Fibroblast of villous mesenchyme (primary cell): ENCODE results near the gene FRK. TPM values are rescaled to one million over a fixed set of nuclear protein-coding genes. Genes with fewer than 3 reads are reported as not detected.
"Not testable (repeated sequence)": the region's sequence is repeated elsewhere in the genome, so short reads cannot be mapped to it uniquely, and the experiment has no call there.

ENCODE experiments used
- DNase-seq: peaks from one replicate; pipeline ENCODE4 v3.0.0-alpha.2; 2010; ENCODE audit warnings: low read depth
- H3K4me3 ChIP-seq: 2 replicates; pipeline ENCODE4 v1.5.1; 2011; ENCODE audit warnings: low read depth, mild to moderate bottlenecking, low read length
- CTCF ChIP-seq: IDR thresholded peaks from 2 replicates; pipeline ENCODE4 v1.5.1; 2012; ENCODE audit warnings: low read depth, mild to moderate bottlenecking, low read length; ENCODE audit not compliant: insufficient read depth
- total RNA-seq: library from RNA; depleted of rRNA; stranded (reverse); fragments of >200 nt; gene quantifications from 2 replicates; pipeline ENCODE4 v1.2.3, GENCODE V29; 2012

FRK gene
- total RNA-seq, 1 donor = 0.43 TPM

- TF ChIP-seq CTCF = no peak
- no peak for DNase-seq
- H3K4me3 ChIP-seq = no peak overlapping the region
Observed at GRCh38 chr6:115958958-115959357, 101.7 kb downstream of the FRK start.

GRCh38 chr6:115954740-115955139 is 106.0 kb downstream of the FRK start:
- TF ChIP-seq CTCF = no peak
- H3K4me3 ChIP-seq = no peak overlapping the region
- DNase-seq = peak; percentile 8

GRCh38 chr6:115948751-115949150 is 111.9 kb downstream of the FRK start:
- DNase-seq = no peak
- no peak overlapping the region for H3K4me3 ChIP-seq

GRCh38 chr6:115947966-115948541 is 112.6 kb downstream of the FRK start:
- no peak for DNase-seq
- no peak for TF ChIP-seq CTCF

More at GRCh38 chr6:115948751-115949150, 111.9 kb downstream of the FRK start:
- TF ChIP-seq CTCF = no peak

GRCh38 chr6:115945812-115946211 is 114.9 kb downstream of the FRK start:
- no peak for TF ChIP-seq CTCF
- DNase-seq = no peak
- no peak overlapping the region for H3K4me3 ChIP-seq

More at GRCh38 chr6:115947966-115948541, 112.6 kb downstream of the FRK start:
- no peak overlapping the region for H3K4me3 ChIP-seq

- peak; percentile 7 for DNase-seq
- TF ChIP-seq CTCF = no peak
- H3K4me3 ChIP-seq = no peak overlapping the region
Observed at GRCh38 chr6:115945306-115945705, 115.4 kb downstream of the FRK start.

GRCh38 chr6:115944829-115945228 is 115.9 kb downstream of the FRK start:
- not testable (repeated sequence) for DNase-seq, H3K4me3 ChIP-seq

- DNase-seq, H3K4me3 ChIP-seq: not testable (repeated sequence)
Observed at GRCh38 chr6:115937502-115937901, 123.2 kb downstream of the FRK start.
